Endothelial cell (in vitro differentiated cells): Measurements from ENCODE around the gene TMIGD2. TPM values are rescaled to one million over a fixed set of nuclear protein-coding genes. Genes with fewer than 3 reads are reported as not detected.
"Not testable (repeated sequence)": the region's sequence is repeated elsewhere in the genome, so short reads cannot be mapped to it uniquely, and the experiment has no call there.

Source experiments
- DNase-seq: peaks from one replicate; pipeline ENCODE4 v3.0.0; 2021; ENCODE audit warnings: low spot score
- H3K27ac Mint-ChIP-seq: one replicate; pipeline ENCODE4 v1.8.0; 2021; ENCODE audit warnings: mixed read lengths, inconsistent platforms; ENCODE audit not compliant: unreplicated experiment
- H3K27me3 Mint-ChIP-seq: one replicate; pipeline ENCODE4 v1.8.0; 2021; ENCODE audit warnings: mild to moderate bottlenecking, moderate library complexity, mixed read lengths, inconsistent platforms; ENCODE audit not compliant: unreplicated experiment
- H3K36me3 Mint-ChIP-seq: one replicate; pipeline ENCODE4 v1.8.0; 2021; ENCODE audit warnings: mild to moderate bottlenecking, low read depth, mixed read lengths, inconsistent platforms; ENCODE audit not compliant: unreplicated experiment
- H3K4me1 Mint-ChIP-seq: one replicate; pipeline ENCODE4 v1.8.0; 2021; ENCODE audit warnings: mild to moderate bottlenecking, mixed read lengths, inconsistent platforms; ENCODE audit not compliant: unreplicated experiment
- H3K4me3 Mint-ChIP-seq: one replicate; pipeline ENCODE4 v1.8.0; 2021; ENCODE audit warnings: mild to moderate bottlenecking, mixed read lengths, inconsistent platforms; ENCODE audit not compliant: unreplicated experiment
- H3K9me3 Mint-ChIP-seq: one replicate; pipeline ENCODE4 v1.8.0; 2021; ENCODE audit warnings: mixed read lengths, inconsistent platforms; ENCODE audit not compliant: unreplicated experiment
- total RNA-seq: library from RNA; stranded (reverse); fragmentation: NEBNext Ultra II Directional; extraction: Animal tissue kit (Norgen Biotek cat#: 25700); gene quantifications from one replicate; pipeline ENCODE4 v1.2.1, GENCODE V29; 2021; ENCODE audit not compliant: unreplicated experiment
- TF ChIP-seq, protein P1 (sequence below): fragments of 200-600 bp; sonication (generic); IDR thresholded peaks from one replicate; pipeline ENCODE4 v1.5.0; 2021; ENCODE audit warnings: antibody characterized with exemption; ENCODE audit not compliant: unreplicated experiment

The TMIGD2 gene
- total RNA-seq, 1 donor from 2014 or later = not detected

DNA sequence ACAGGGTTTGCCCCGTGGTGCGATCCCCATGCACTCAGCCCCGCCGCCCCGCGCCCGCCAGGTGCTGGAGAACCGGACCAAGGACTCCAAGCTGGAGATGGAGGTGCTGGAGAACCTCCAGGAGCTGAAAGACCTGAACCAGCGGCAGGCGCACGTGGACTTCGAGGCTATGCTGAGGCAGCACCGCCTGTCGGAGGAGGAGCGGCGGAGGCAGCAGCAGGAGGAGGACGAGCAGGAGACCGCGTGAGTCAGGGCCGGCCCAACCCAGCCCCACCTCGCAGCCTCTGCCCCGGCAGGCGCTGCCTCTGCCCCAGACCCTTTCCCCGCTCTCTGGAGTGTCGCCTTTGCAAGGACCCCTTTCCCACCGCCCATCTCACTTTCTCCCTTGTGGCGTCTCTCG is 44.0 kb downstream of the TMIGD2 start:
- H3K27ac Mint-ChIP-seq = no peak overlapping the region
- DNase-seq = no peak
- H3K4me3 Mint-ChIP-seq = no peak overlapping the region
- H3K36me3 Mint-ChIP-seq = peaks cover 32% of the 10 kb centered on the region
- H3K4me1 Mint-ChIP-seq = no peaks in the 10 kb centered on the region
- TF ChIP-seq, protein P1, sequence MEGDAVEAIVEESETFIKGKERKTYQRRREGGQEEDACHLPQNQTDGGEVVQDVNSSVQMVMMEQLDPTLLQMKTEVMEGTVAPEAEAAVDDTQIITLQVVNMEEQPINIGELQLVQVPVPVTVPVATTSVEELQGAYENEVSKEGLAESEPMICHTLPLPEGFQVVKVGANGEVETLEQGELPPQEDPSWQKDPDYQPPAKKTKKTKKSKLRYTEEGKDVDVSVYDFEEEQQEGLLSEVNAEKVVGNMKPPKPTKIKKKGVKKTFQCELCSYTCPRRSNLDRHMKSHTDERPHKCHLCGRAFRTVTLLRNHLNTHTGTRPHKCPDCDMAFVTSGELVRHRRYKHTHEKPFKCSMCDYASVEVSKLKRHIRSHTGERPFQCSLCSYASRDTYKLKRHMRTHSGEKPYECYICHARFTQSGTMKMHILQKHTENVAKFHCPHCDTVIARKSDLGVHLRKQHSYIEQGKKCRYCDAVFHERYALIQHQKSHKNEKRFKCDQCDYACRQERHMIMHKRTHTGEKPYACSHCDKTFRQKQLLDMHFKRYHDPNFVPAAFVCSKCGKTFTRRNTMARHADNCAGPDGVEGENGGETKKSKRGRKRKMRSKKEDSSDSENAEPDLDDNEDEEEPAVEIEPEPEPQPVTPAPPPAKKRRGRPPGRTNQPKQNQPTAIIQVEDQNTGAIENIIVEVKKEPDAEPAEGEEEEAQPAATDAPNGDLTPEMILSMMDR = no peak
- no peaks in the 10 kb centered on the region for H3K9me3 Mint-ChIP-seq
- peaks cover 2% of the 10 kb centered on the region for H3K27me3 Mint-ChIP-seq

DNA sequence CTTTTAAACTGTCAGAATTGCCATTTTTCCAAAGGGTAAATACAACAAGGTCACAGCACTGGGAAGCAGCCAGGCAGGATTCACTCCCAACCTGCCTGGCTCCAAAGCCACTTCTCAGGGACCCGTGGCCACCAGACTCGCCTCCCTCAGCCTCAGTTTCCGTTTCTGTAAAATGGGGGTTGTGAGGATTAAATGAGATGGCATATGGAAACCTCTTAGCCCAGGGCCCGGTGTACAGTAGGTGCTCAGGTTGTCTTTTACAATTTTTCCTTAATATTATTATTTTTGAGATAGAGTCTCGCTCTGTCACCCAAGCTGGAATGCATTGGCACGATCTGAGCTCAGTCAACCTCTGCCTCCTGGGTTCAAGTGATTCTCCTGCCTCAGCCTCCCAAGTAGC is 45.2 kb downstream of the TMIGD2 start:
- Mint-ChIP-seq H3K4me3 (peak overlapping the region; percentile 21), H3K9me3 (no peaks in the 10 kb centered on the region), H3K36me3 (peaks cover 39% of the 10 kb centered on the region), H3K4me1 (no peaks in the 10 kb centered on the region), H3K27me3 (peaks cover 2% of the 10 kb centered on the region), H3K27ac (no peak overlapping the region)
- TF ChIP-seq, protein P1 = no peak
- DNase-seq = no peak

DNA sequence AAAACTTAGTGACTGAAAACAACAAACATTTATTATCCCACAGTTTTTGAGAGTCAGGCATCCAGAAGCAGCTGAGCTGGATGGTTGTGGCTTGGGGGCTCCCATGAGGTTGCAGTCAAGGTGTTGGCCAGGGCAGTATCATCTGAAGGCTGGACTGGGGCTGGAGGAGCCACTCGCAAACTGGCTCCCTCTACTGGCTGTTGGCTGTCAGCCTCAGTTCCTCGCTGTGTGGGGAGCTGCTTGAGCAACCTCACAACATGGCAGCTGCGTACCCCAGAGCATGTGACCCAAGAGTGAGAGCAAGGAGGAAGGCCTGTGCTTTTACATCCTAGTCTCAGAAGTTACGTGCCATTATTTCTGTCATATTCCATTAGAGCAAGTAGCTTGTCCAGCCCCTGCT is 45.6 kb downstream of the TMIGD2 start:
- peak overlapping the region; percentile 21 for H3K4me3 Mint-ChIP-seq
- peaks cover 2% of the 10 kb centered on the region for H3K27me3 Mint-ChIP-seq
- H3K27ac Mint-ChIP-seq = no peak overlapping the region
- DNase-seq = no peak
- peaks cover 39% of the 10 kb centered on the region for H3K36me3 Mint-ChIP-seq
- no peaks in the 10 kb centered on the region for H3K9me3 Mint-ChIP-seq
- TF ChIP-seq, protein P1 = peak; percentile 25
- H3K4me1 Mint-ChIP-seq = no peaks in the 10 kb centered on the region

DNA sequence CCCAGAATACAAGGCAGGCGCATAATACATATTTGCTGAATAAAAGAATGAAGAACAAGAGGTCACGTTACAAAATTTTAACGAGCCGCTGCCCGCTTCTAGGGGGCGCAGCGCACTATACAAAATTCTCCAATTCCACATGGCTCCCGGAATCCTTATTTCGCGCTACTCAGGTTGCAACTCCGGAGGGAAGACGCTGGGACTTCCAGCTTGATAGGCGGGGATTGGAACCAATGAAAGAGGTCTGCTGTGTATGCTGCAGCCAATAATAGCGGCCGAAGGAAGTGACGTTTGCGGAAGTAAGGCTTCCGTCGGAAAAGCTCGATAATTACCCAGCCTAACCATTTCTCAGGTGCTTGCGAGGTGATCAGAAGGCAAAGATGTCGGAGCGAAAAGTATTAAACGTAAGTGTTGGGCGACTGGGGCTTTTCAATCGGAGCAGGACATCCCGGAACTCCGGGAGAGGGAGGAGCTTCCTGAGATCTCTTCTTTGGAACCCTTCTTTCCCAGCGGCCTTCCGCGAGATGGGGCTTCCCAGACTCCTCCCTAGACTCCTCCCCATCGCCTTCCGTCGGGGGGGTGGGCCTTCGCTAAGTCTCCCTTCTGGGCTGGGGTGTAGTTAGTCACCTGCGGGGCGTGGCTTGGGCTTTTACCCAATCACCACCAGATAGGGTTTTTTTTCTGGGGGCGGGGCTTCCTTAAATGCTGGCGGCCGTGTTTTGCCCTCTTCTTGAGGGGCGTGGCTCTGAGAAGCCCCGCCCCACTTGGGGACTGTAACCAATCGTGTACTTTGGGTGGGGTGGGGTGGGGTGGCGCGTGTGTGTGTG is 55.2 kb downstream of the TMIGD2 start, which contains the start of gene YJU2:
TSS of gene YJU2 (plus strand) at position 314 of the 827 bp plus-strand sequence. CDS start at position 381, 67 bp downstream.
- TF ChIP-seq, protein P1 = no peak
- Mint-ChIP-seq H3K27ac (peak within 1 kb of the TSS; percentile 100), H3K4me3 (peak within 1 kb of the TSS; percentile 99), H3K27me3 (peaks cover 4% of the 10 kb centered on the region), H3K4me1 (peaks cover 8% of the 10 kb centered on the region), H3K9me3 (no peaks in the 10 kb centered on the region), H3K36me3 (peaks cover 37% of the 10 kb centered on the region)
- DNase-seq = peak; percentile 97

DNA sequence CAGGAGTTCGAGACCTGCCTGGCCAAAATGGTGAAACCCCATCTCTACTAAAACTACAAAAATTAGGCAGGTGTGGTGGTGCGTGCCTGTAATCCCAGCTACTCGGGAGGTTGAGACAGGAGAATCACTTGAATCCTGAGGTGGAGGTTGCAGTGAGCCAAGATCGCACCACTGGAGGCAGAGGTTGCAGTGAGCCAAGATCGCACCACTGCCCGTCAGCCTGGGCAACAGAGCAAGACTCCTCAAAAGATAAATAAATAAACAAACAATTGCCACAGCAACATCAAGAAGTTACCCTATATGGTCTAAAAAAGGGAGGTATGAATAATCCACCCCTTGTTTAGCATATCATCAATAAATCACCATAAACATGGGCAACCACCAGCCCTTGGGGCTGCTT is 56.3 kb downstream of the TMIGD2 start:
- H3K27ac Mint-ChIP-seq, H3K9me3 Mint-ChIP-seq, H3K4me3 Mint-ChIP-seq, H3K27me3 Mint-ChIP-seq, DNase-seq, H3K4me1 Mint-ChIP-seq: not testable (repeated sequence)
- peaks cover 35% of the 10 kb centered on the region for H3K36me3 Mint-ChIP-seq

Other genes with a start within 250 kb of the TMIGD2 start
- 14.5 TPM for gene ZBTB7A, start 235.5 kb downstream of the TMIGD2 start, total RNA-seq
- 153 TPM for gene MAP2K2, start 178.3 kb downstream of the TMIGD2 start, total RNA-seq
- gene CREB3L3, start 148.8 kb downstream of the TMIGD2 start, total RNA-seq = not detected
- gene SIRT6, start 119.8 kb downstream of the TMIGD2 start, total RNA-seq = 24.6 TPM
- 0.82 TPM for gene ANKRD24, start 119.7 kb downstream of the TMIGD2 start, total RNA-seq
- 9.7 TPM for gene EBI3, start 72.9 kb downstream of the TMIGD2 start, total RNA-seq
- 15.4 TPM for gene YJU2, start 55.3 kb downstream of the TMIGD2 start, total RNA-seq
- gene SHD, start 23.1 kb downstream of the TMIGD2 start, total RNA-seq = 0.90 TPM
- gene FSD1, start 2.2 kb upstream of the TMIGD2 start, total RNA-seq = 19.0 TPM
- 66.2 TPM for gene STAP2, start 36.4 kb upstream of the TMIGD2 start, total RNA-seq
- gene MPND, start 41.2 kb upstream of the TMIGD2 start, total RNA-seq = 18.3 TPM
- gene SH3GL1, start 98.2 kb upstream of the TMIGD2 start, total RNA-seq = 128 TPM
- gene CHAF1A, start 100.3 kb upstream of the TMIGD2 start, total RNA-seq = 29.8 TPM
- gene UBXN6, start 155.4 kb upstream of the TMIGD2 start, total RNA-seq = 45.7 TPM
- gene HDGFL2, start 169.9 kb upstream of the TMIGD2 start, total RNA-seq = 107 TPM
- gene PLIN4, start 216.1 kb upstream of the TMIGD2 start, total RNA-seq = 0.13 TPM
- 0.64 TPM for gene PLIN5, start 232.8 kb upstream of the TMIGD2 start, total RNA-seq
- 2.2 TPM for gene LRG1, start 237.6 kb upstream of the TMIGD2 start, total RNA-seq